HG02571 (cell line): ENCODE measurements around the gene PIK3CB.
"Not testable (repeated sequence)": the region's sequence is repeated elsewhere in the genome, so short reads cannot be mapped to it uniquely, and the experiment has no call there.

Experiments used
- ATAC-seq: cut with Tn5 transposase; IDR thresholded peaks from one replicate; pipeline ENCODE4 v1.9.1; 2021; ENCODE audit warnings: mild to moderate bottlenecking, moderate library complexity; ENCODE audit not compliant: unreplicated experiment

Gene PIK3CB

DNA sequence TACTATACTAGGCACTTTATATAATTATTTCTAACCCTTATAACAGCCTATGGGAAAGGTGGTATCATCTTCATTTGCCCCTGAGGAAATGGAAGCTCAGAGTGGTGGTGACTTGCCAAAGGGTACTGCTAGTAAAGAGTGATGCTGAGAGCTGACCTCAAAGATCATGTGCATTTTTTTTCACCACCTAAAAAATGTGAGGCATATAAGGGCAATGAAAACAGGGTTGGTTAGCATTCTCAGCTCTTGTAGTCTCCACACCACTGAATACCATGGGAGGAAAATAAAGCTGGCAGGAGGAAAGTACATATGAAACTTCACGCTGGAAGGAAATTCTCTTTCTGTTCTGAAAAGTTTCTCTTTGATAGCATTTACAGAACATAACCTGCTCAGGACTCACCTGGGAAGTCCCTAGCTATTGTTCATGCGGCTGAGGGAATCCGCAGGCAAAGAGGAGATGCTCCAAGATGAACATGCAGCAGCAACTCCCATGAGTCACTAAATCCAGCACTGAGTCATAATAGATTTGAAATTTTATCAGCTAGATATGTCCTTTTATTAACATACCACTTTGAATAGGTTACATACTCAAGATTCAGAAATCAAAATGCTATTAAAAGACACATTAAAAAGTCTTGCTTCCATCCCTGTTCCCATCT is 208.9 kb downstream of the PIK3CB start:
- ATAC-seq: no peak

DNA sequence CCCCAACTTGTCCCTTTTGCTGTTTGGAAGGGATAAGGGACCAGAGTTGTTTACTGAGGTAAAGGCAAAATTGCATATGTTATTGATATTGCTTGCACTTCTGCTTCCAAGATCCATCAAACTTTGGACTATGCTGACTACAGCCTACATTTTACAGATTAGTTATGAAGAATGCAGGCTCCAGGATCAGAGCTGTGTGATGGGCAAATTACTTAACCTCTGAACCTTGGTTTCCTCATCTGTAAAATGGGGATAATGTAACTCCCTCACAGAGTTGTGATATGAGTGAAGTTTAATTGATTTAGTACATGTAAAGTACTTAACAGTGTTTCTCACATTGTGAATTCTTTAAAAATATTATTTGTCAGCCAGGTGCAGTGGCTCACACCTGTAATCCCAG is 210.2 kb downstream of the PIK3CB start:
- no peak for ATAC-seq

DNA sequence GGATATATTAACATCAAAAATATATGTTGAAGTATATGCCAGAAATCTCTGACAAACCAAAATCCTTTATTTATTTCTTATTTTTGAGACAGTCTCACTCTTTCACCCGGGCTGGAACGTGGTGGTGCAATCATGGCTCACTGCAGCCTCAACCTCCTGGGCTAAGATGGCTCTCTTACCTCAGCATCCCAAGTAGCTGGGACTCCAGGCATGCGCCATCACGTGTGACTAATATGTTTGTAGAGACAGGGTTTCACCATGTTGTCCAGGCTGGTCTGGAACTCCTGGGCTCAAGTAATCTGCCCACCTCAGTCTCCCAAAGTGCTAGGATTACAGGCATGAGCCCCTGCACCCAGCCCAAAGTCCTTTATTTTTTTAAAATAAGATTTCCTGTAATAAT is 214.3 kb downstream of the PIK3CB start:
- ATAC-seq: no peak

DNA sequence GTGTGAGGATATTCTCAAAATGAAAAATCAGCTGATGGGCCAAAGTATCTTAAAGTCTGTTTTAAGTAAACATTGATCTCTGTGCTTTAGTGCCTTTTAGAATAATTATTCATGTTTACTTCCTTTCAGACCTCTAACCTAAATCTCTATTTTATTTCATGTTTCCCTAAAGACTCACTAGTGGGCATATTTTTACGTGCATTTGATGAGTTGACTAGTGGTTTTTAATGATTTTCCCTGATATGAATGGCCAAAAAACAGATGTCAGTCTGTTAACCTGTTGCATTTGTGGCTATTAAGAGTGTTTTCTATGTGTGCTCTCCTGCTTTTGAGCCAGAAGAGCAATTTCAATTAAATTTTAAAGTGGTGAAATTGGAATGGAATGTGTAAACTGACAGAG is 219.3 kb downstream of the PIK3CB start:
- ATAC-seq: no peak

DNA sequence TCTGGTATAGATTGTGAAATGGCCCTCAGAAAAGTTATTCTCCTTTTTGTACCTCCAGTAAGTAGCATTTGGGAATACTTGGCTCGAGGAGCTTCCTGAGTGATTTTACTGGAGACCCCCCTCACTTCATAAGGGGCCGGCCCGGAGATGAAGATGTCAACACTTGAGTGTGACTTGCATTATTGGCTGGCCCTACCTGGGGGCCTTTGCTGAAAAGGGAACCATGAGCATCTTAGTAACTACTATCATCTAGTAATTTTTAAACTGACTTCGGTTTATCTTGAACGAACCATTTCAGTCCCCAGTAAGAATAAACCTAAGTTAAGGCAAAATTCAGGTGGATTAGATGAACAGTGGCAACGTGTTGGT is 224.8 kb downstream of the PIK3CB start:
- no peak for ATAC-seq

DNA sequence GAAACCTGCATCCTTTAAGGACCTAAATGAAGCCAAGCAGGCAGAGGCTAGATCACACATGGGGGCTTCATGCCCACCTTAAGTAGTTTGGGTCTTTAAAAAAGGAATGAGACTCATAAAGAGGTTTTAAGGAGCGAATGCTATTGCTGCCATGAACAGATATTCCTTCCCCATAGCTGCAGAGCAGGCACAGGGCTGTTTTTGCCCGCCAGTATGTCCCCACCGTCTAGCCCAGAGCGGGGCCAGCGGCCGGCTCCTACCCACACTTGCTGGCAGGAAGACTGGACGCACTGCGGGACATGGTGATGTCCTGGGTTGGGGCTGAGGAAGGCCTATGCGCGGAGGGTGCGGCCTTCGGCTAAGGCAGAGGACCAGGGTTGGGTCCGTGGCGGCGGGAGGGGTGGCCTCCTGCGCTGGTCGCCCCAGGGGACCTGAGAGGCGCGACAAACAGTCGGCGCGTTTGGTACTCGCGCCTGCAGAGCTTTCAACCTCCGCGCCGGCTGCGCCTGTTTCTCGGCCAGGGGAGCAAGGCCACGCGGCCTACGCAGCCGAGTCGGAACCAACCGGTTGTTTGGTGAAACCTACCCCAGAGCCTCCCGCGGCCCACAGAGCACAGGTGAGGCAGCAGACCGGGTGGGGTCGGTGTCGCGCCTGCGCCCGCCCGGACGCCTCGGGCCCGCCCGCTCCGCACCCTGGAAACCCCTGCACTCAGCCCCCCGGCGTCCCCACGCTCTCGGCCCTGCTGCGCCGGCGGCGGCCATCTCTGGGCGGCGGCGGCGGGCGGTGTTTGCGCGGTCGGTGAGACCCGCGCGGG is 226.2 kb downstream of the PIK3CB start, which contains the start of gene FAIM:
FAIM (plus strand) TSS at position 450 of the 814 bp plus-strand sequence. CDS start 10,956 bp downstream, outside the sequence.
- peak; percentile 68 for ATAC-seq

DNA sequence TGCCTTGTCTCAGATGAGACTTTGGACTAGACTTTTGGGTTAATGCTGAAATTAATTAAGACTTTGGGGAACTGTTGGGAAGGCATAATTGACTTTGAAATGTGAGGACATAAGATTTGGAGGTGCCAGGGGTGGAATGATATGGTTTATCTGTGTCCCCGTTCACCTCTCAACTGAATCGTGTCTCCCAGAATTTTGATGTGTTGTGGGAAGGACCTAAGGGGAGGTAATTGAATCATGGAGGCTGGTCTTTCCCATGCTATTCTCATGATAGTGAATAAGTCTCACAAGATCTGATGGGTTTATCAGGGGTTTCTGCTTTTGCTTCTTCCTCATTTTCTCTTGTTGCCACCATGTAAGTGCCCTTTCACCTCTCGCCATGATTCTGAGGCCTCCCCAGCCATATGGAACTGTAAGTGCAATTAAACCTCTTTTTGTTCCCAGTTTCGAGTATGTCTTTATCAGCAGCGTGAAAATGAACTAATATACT is 230.6 kb downstream of the PIK3CB start:
- not testable (repeated sequence) for ATAC-seq
